ENCODE results near the gene DLG2.

DNA sequence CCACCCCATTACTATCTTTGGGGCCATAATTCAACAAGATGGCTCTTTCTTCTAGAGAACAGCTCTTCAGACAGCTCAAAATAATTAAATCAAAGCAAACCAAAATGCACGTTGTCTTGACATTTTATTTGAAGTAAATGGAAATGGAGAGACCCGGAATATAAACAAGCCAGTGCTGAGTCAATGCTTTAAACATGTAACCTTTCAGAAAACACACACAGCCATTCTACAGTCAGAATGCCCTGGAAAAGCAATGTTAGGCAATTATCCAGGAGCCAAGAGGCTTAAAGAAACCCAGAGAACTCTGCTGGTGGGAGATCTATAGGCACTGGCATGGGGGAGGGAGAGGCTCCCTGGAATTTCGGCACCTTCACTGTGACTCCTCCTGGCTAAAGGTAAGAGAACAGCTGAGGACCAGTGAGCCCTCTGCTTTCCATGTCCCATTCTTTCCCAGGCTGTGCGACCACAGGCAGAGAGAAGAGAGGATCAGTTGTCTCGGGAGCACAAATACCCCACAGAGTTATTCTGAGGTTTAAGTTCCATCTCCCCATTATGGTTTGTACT is 2086.9 kb downstream of the DLG2 start:
- TF ChIP-seq, protein P1, sequence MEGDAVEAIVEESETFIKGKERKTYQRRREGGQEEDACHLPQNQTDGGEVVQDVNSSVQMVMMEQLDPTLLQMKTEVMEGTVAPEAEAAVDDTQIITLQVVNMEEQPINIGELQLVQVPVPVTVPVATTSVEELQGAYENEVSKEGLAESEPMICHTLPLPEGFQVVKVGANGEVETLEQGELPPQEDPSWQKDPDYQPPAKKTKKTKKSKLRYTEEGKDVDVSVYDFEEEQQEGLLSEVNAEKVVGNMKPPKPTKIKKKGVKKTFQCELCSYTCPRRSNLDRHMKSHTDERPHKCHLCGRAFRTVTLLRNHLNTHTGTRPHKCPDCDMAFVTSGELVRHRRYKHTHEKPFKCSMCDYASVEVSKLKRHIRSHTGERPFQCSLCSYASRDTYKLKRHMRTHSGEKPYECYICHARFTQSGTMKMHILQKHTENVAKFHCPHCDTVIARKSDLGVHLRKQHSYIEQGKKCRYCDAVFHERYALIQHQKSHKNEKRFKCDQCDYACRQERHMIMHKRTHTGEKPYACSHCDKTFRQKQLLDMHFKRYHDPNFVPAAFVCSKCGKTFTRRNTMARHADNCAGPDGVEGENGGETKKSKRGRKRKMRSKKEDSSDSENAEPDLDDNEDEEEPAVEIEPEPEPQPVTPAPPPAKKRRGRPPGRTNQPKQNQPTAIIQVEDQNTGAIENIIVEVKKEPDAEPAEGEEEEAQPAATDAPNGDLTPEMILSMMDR (IDR thresholded peaks at IDR 0.05) = no peak
- no peak for TF ChIP-seq POLR2A (IDR thresholded peaks at IDR 0.05)
